Activated naive CD4-positive, alpha-beta T cell treated with anti-CD3 and anti-CD28 coated beads, Interleukin-2, amount 50 U/mL, for 72 hours (primary cell): ENCODE results near the gene GBA3. TPM values are rescaled to one million over a fixed set of nuclear protein-coding genes. Genes with fewer than 3 reads are reported as not detected.
A peak's percentile ranks its signal among the peaks of the same experiment; 100 is the strongest.

Experiments
- ATAC-seq, 2 donors: fragments of 150-1000 bp; cut with Tn5 transposase; 2 replicates each; pipeline ENCODE4 v1.10.0; 2021; ENCODE audit warnings: mild to moderate bottlenecking in 2 of 2, moderate library complexity in 2 of 2
- DNase-seq, 2 donors: peaks; one replicate each; pipeline ENCODE4 v3.0.0; 2021 to 2022; ENCODE audit warnings: low spot score in 2 of 2
- H3K27ac Mint-ChIP-seq, 2 donors: one replicate each; pipeline ENCODE4 v1.8.0; 2022; ENCODE audit warnings: mild to moderate bottlenecking in 2 of 2, mixed read lengths in 2 of 2
- H3K36me3 Mint-ChIP-seq, 2 donors: one replicate each; pipeline ENCODE4 v1.8.0; 2022; ENCODE audit warnings: mixed read lengths in 2 of 2
- H3K9me3 Mint-ChIP-seq, 2 donors: one replicate each; pipeline ENCODE4 v1.8.0; 2022; ENCODE audit warnings: mixed read lengths in 2 of 2
- total RNA-seq, 2 donors: library from RNA; stranded (reverse); gene quantifications; one replicate each; pipeline ENCODE4 v1.2.3, GENCODE V29; 2022

The GBA3 gene
- total RNA-seq, 2 donors from 2014 or later, result not detected

DNA sequence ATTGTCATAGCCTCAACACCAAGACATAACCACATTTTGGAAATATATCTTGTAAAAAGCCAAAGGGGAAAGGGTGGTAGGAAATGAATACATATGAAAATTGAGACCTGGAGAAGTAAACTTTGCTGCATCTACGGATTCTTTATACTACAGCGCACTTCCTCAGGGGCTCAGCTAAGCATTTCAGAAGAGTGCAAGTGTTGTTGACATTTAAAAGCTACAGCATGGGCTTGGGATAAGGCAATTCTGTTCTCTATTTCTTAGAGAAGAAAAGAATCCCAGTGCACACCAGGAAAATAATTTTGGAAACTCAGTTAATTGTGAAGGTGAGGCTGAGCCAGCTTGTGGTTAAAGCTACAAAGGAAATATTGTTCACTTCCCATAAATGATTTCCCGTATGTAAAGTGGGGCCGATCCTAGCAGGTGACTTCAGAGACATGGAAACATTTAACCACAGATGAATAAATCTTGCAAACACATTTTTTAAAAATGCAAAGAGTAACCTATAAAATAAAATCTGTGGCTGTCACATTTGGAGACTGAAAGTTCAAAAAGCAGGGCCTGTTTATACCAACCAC, 12.6 kb upstream of the GBA3 start:
- DNase-seq (no peak), ATAC-seq (no peak)
- Mint-ChIP-seq H3K36me3 (no peaks in the 10 kb centered on the region), H3K9me3 (peaks cover 0 to 5% of the 10 kb centered on the region in 2 donors), H3K27ac (no peak overlapping the region)

DNA sequence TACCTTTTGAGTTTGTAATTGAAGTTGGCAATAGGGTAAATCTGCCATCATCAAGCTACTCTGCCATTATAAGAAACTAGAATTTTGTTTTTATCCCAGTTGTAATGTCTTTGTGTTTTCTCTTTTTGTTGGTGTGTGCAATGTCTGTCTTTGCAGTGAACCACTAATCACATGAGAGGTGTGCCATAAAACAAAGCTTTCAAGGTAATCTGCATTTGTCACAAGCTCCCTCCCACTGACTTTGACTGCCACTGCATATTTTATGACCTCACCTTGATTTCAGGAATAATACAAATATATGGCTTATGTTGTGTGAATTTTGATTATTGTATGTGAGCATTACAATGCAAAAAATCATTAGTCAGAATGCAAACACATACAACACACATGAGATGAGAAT, 9.0 kb upstream of the GBA3 start:
- ATAC-seq (no peak), DNase-seq (no peak)
- Mint-ChIP-seq H3K9me3 (peaks cover 0 to 8% of the 10 kb centered on the region in 2 donors), H3K36me3 (no peaks in the 10 kb centered on the region), H3K27ac (no peak overlapping the region)

DNA sequence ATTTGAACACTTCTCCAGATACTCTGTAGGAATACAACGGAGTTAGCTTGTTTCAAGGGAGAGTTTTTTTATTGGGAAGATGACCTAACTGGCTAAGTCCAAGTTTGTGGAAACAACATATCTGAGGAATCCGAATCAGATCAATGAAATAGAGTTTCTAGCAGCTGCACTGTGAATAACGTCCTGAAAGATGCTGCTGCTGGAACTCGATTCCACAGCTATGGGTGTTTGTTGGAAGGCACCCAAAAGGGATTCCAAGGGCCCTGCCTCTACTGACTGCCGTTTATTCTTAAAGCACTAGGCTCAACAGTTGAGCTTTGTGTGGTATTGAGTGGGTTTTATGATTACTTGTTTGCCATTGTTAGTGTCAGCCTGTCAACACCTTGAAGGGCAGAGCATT, 6.6 kb upstream of the GBA3 start:
- no peak for ATAC-seq
- Mint-ChIP-seq H3K36me3 (no peaks in the 10 kb centered on the region), H3K9me3 (peaks cover 0 to 8% of the 10 kb centered on the region in 2 donors), H3K27ac (no peak overlapping the region)
- no peak for DNase-seq

DNA sequence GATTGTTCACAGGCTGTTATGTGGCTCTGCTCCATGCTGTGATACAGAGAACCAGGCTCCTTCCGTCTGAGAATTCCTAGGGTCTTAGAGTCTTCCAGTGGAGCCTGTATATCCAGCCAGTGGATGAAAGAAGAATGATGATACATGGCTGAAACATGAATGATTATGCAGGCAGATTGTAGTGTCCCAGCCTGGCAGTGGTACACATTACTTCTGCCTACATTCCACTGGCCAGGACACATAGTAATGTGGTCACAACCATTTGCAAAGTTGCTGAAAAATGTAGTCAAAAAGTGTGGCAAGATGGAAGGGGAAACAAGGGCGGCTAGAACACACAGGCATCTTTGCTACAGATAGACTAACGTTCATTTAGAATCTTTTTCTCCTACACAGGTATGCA, 4.5 kb upstream of the GBA3 start:
- peaks cover 0 to 8% of the 10 kb centered on the region in 2 donors for H3K9me3 Mint-ChIP-seq
- no peaks in the 10 kb centered on the region for H3K36me3 Mint-ChIP-seq
- DNase-seq (no peak), ATAC-seq (no peak)
- H3K27ac Mint-ChIP-seq, result no peak overlapping the region

DNA sequence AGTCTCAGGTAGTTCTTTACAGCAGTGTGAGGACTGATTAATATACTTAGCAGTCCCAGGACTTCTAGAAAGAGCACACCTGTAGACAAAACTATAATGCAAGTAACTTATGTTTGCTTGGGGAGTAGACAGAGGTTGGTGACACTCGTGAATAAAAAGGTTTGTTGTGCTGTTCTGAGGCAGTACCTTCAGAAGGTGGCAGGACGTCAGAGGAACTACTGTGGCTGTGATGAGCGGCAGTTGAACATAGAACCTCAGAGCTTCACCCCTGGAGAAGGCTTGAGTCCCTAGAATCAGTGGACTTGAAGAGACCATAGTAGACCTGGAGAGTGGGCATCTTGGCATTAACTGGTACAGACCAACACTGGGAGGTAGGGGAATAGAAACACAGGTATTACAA, 3.3 kb upstream of the GBA3 start:
- ATAC-seq (no peak), DNase-seq (no peak)
- H3K36me3 Mint-ChIP-seq, result no peaks in the 10 kb centered on the region
- H3K9me3 Mint-ChIP-seq, result peaks cover 0 to 8% of the 10 kb centered on the region in 2 donors
- no peak overlapping the region for H3K27ac Mint-ChIP-seq

DNA sequence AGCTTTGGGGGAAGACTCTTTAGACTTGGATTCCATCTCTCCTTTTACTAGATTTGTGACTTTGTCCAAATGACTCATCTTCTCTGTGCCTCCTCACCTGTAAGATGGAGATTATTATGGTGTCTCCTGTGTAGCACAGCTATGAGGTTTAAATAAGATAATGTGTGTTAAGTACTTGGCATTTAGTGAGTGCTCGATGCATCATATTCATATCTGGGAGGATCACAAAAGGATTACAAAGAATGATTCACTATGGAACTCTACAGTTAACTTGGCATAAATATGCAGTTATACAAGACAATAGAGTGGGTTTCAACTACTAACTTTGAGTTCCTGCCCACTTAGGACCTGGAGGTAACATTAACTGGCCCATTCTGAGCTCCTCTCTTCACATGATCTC, 2.3 kb downstream of the GBA3 start:
- no peak for ATAC-seq
- DNase-seq, result no peak
- no peak overlapping the region for H3K27ac Mint-ChIP-seq
- no peaks in the 10 kb centered on the region for H3K36me3 Mint-ChIP-seq
- peaks cover 0 to under 1% of the 10 kb centered on the region in 2 donors for H3K9me3 Mint-ChIP-seq

DNA sequence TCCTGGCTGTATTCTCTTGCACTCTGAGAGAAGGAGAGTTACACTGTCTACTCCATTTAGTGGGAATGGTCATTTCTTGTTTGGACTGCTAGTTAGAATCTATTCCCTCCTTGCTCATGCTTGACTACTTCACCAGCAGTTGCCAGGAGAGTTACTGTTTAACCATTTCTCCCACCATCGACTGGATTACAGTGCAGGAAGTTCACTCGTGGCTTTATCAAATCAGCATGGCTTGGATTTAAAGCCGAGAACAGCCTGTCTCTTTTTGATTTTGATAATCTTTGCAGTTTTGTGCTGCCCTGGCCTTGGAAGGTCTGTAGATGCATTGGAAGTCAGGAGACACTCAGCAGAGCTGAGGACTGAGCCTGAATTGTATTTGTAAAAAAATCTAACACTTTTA, 3.2 kb downstream of the GBA3 start:
- ATAC-seq, result no peak
- peaks cover 6 to 8% of the 10 kb centered on the region in 2 donors for H3K36me3 Mint-ChIP-seq

DNA sequence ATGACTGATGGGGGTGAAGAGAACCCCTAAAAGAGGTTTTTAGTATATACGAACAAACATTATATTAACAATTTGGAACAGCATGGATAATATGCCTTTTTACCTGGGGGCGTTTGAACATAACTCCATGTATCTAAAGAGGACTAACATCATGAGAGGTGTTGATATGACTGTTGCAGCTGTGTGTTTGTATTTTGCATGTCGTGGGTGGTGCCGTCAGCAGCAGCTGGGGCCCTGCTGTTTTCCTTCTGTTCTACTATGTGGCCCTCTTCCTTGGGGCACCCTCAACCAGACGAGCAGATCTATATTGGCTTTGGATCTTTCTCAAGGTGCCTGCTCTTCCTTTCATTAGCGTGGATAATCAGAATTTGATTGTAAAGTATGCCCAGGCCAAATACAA, 11.2 kb downstream of the GBA3 start:
- peaks cover 3 to 11% of the 10 kb centered on the region in 2 donors for H3K9me3 Mint-ChIP-seq
- no peak overlapping the region for H3K27ac Mint-ChIP-seq
- ATAC-seq, result no peak
- DNase-seq, result no peak
- peaks cover 11 to 14% of the 10 kb centered on the region in 2 donors for H3K36me3 Mint-ChIP-seq

More for the DNA sequence above, 3.2 kb downstream of the GBA3 start:
- H3K27ac Mint-ChIP-seq, result no peak overlapping the region
- DNase-seq, result no peak
- peaks cover 3 to 8% of the 10 kb centered on the region in 2 donors for H3K9me3 Mint-ChIP-seq

DNA sequence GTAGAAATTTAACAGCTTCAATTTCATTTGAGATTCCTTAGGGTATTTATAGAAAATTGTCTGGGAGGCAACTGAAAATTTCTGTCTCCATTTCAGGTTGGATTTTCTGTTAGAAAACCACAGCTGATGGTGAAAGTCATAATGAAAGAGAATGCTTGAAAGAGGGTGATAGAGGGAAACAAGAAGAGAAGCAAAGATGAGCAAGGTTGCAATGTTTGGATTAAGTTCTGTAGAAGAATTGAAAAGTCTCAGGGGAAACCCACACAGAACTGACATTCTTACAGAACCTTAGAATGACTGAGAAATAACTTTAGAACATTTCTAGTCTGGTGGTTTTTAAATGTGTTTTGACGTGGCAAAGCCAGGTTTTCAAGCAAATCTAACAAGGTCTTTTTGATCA, 14.7 kb downstream of the GBA3 start:
- no peaks in the 10 kb centered on the region for H3K36me3 Mint-ChIP-seq
- H3K27ac Mint-ChIP-seq, result no peak overlapping the region
- ATAC-seq (peak; percentile 55 to 96), DNase-seq (no peak)
- no peaks in the 10 kb centered on the region for H3K9me3 Mint-ChIP-seq

DNA sequence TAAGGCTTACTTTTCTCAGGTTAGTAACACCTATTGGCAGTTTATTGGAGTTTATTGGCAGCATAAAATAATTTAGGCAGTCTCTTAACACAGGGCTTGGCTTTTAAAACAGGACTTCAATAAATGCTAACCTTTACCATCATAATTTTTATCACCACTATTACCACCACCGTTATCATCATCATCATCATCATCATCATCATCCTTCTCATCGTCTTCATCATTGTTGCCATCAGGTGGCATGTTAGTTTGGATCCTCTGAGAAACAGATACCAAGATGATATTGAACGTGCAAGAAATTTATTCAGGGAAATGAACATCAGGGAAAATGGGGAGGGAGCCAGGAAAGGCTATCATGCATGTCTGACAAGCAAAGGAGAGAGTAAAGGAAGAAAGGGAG, 16.2 kb downstream of the GBA3 start:
- no peak for DNase-seq

DNA sequence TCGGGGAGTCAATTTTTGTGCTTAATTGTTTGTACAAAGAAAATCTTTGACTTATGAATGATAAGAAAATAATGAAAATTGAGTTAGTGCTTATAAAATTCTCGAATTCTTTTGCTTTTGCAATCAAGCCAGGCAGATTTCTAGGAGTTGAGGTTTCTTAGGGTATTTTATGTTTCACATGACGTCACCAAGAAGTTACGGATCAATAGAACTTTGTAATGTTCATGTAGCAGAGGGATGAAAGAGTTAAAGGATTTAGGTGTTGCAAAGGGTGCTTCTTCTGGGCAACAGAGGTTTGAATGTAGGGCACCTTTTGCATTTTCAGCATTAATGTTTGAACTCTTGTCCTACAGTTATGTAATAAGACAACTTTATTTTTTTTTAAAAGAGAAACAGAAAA, 19.4 kb downstream of the GBA3 start:
- no peak overlapping the region for H3K27ac Mint-ChIP-seq
- no peaks in the 10 kb centered on the region for H3K36me3 Mint-ChIP-seq
- H3K9me3 Mint-ChIP-seq, result no peaks in the 10 kb centered on the region
- DNase-seq (no peak), ATAC-seq (no peak)

More for the DNA sequence above, 16.2 kb downstream of the GBA3 start:
- no peak for ATAC-seq
- Mint-ChIP-seq H3K9me3 (no peaks in the 10 kb centered on the region), H3K36me3 (no peaks in the 10 kb centered on the region), H3K27ac (no peak overlapping the region)

DNA sequence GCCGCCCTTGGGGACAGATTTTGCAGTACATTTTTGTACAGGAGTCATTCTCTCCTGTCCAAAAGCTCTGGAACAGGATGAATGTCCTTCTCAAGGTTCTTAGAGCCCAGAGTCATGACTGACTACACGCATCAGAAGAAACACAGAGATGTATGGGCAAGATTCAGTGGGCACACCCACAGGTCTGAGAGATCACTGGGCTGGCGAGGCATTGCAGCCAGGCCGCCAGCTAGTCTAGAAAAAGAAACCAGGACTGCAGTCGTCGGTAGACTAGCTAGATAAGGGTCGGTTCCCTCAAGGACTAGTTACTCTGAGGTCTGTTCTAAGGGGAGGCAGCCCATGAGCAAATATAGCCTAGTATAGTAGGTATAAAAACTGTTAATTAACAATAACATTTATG, 19.8 kb downstream of the GBA3 start:
- Mint-ChIP-seq H3K36me3 (no peaks in the 10 kb centered on the region), H3K9me3 (no peaks in the 10 kb centered on the region), H3K27ac (no peak overlapping the region)
- no peak for DNase-seq
- no peak for ATAC-seq

DNA sequence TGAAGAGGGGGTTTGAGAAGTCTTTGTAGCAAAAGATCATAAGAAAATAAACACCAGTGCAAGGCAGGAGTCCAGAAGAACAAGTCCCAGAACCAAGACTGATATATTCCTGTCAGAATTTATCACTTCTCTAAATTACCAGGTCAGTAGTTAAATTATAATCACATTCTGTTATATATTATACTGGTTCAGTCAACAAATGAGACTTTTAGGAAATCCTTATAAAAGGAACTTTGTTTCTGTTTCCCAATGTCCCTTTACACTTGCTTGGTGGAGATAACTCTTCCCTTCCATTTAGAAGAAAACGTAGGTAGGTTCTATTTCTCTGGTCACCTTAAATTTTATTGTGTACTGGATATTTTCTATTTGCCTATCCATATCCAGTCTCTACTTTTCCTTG, 21.1 kb downstream of the GBA3 start:
- DNase-seq, result no peak
- Mint-ChIP-seq H3K27ac (no peak overlapping the region), H3K9me3 (no peaks in the 10 kb centered on the region), H3K36me3 (no peaks in the 10 kb centered on the region)
- ATAC-seq, result no peak

DNA sequence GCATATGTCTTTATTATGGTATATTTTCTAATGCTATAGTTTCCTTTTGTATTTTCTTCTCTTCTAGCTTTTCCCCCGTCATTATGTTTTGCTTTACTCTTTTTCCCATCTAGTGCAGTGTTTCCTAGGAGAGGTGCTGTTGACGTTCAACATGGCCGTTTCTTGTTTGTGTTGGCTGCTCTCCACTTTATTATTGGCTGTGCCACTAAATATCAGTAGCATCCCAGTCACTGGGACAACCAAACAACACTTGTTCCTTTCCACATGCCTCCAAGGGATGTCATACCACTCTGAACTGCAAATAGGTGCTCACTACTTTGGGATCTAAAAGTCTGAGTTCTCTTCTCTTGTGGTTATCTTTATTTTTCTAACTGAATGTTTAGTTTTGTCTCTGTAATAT, 26.5 kb downstream of the GBA3 start:
- ATAC-seq, result no peak
- DNase-seq, result no peak
- Mint-ChIP-seq H3K27ac (no peak overlapping the region), H3K36me3 (no peaks in the 10 kb centered on the region), H3K9me3 (peaks cover 2 to 5% of the 10 kb centered on the region in 2 donors)

DNA sequence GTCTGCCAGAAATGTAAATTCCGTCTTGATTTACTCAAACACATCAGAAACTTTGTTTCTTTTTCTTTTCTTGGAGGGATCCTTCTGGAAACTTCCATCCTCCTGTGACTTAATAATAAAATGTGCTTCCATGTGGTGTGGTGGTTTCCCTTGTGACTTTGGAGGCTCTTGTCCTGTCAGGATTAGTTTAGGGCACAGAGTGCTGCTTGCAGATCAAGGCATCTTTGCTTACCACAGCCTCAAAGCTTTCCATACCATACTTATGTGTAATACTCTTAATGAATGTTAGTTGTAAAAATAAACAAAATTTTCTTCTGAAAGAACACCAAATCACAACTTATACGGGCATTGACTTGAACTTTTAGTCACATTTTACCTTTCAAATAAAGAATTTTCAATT, 27.4 kb downstream of the GBA3 start:
- Mint-ChIP-seq H3K36me3 (no peaks in the 10 kb centered on the region), H3K9me3 (peaks cover 2 to 5% of the 10 kb centered on the region in 2 donors), H3K27ac (no peak overlapping the region)
- ATAC-seq (no peak), DNase-seq (no peak)

DNA sequence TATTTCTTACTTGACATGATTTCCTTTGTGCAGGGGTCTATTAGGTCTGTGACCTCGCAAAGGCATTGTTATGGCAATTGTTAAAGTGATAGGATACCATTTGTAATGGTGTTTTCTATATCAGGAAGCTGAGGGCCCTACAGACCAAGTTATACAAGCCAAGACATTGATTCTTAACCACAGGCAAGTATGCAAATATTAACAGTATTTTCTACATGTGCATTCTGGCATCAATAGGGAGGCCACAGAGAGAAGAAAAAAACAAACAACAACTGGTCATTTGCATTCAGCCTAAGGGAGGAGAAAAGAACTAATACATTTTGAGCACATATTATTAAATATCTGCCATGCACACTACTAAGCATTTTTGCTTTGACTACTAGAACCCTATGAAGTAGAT, 28.5 kb downstream of the GBA3 start:
- no peak for DNase-seq
- Mint-ChIP-seq H3K36me3 (no peaks in the 10 kb centered on the region), H3K27ac (no peak overlapping the region), H3K9me3 (peaks cover 2 to 5% of the 10 kb centered on the region in 2 donors)
- no peak for ATAC-seq

DNA sequence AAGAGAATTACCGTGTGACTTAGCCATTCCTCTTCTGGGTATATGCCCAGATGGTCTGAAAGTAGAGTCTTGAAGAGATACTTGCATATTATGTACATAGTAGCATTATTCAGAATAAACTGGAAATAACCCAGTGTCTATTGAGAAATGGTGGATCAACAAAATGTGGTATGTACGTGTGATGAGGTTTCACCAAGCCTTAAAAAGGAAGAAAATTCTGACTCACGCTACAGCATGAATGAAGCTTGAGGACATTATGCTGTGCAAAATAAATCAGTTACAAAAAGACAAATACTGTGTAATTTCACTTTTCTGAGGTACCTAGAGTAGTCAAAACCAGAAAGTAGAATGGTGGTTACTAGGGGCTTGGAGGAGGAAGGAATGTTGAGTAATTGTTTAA, 37.3 kb downstream of the GBA3 start:
- Mint-ChIP-seq H3K36me3 (no peaks in the 10 kb centered on the region), H3K27ac (no peak overlapping the region), H3K9me3 (no peaks in the 10 kb centered on the region)
- DNase-seq (no peak), ATAC-seq (peak in 1 of 2 donors; percentile 95)

DNA sequence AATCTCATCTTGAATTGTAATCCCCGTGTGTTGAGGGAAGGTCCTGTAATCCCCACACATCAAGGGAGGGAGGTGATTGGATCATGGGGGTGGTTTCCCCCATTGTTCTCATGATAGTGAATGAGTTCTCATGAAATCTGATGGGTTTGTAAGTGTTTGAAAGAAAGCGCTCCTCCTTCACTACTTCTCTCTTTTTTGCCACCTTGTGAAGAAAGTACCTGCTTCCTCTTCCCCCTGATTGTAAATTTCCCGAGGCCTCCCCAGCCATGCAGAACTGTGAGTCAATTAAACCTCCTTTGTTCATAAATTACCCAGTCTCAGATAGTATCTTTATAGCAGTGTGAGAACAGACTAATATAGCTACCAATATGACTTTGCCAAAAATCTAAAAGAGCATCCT, 41.1 kb downstream of the GBA3 start:
- no peaks in the 10 kb centered on the region for H3K36me3 Mint-ChIP-seq
- DNase-seq (no peak), ATAC-seq (no peak)
- H3K9me3 Mint-ChIP-seq, result no peaks in the 10 kb centered on the region
- H3K27ac Mint-ChIP-seq, result no peak overlapping the region

DNA sequence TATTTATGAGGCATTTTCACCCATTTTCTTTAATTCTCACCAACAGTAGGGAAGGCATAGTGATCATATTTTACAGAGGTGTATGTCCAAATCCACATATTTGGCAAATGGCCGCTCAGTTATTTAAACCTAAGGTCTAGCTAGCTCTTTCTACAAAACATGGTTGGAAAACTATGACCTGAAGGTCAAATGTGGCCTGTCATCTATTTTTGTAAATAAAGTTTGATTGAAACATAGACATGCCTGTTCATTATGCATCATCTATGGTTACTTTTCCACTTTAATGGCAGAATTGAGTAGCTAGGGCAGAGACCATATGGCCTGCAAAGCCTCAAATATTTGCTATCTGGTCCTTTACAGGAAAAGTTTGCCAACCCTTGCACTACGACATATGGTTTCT, 44.2 kb downstream of the GBA3 start:
- H3K36me3 Mint-ChIP-seq, result no peaks in the 10 kb centered on the region
- H3K9me3 Mint-ChIP-seq, result peaks cover 6% of the 10 kb centered on the region in 2 donors
- no peak for ATAC-seq
- H3K27ac Mint-ChIP-seq, result no peak overlapping the region
- no peak for DNase-seq
